ENCODE measurements around the gene NLGN4Y. TPM values are rescaled to one million over a fixed set of nuclear protein-coding genes. Genes with fewer than 3 reads are reported as not detected.
"Not testable (repeated sequence)": the region's sequence is repeated elsewhere in the genome, so short reads cannot be mapped to it uniquely, and the experiment has no call there.

Gene NLGN4Y
- total and polyA plus RNA-seq, 12 donors = 0.23 to 1.4 (median 0.71) TPM; not detected in 3

GRCh38 chrY:14860448-14860847, 336.1 kb downstream of the NLGN4Y start:
- no peak overlapping the region for H3K27ac ChIP-seq
- no peak overlapping the region for H3K4me3 ChIP-seq
- no peak for ATAC-seq
- no peak for DNase-seq
- no peaks in the 10 kb centered on the region for H3K27me3 ChIP-seq
- TF ChIP-seq, protein P1, sequence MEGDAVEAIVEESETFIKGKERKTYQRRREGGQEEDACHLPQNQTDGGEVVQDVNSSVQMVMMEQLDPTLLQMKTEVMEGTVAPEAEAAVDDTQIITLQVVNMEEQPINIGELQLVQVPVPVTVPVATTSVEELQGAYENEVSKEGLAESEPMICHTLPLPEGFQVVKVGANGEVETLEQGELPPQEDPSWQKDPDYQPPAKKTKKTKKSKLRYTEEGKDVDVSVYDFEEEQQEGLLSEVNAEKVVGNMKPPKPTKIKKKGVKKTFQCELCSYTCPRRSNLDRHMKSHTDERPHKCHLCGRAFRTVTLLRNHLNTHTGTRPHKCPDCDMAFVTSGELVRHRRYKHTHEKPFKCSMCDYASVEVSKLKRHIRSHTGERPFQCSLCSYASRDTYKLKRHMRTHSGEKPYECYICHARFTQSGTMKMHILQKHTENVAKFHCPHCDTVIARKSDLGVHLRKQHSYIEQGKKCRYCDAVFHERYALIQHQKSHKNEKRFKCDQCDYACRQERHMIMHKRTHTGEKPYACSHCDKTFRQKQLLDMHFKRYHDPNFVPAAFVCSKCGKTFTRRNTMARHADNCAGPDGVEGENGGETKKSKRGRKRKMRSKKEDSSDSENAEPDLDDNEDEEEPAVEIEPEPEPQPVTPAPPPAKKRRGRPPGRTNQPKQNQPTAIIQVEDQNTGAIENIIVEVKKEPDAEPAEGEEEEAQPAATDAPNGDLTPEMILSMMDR (IDR thresholded peaks at IDR 0.05) = no peak
- intact Hi-C loops (cut with DNase I) = no loop called here
- H3K4me1 ChIP-seq = no peaks in the 10 kb centered on the region
- no peaks in the 10 kb centered on the region for H3K9me3 ChIP-seq
- no peaks in the 10 kb centered on the region for H3K36me3 ChIP-seq

GRCh38 chrY:14861033-14861432, 336.7 kb downstream of the NLGN4Y start:
- H3K4me1 ChIP-seq; H3K27me3 ChIP-seq; H3K27ac ChIP-seq; ATAC-seq; H3K36me3 ChIP-seq; DNase-seq; H3K4me3 ChIP-seq; intact Hi-C loops (cut with DNase I); H3K9me3 ChIP-seq: not testable (repeated sequence)
- 65 to 71% methylated on average over 8 of the region's 8 CpGs for whole genome bisulfite sequencing, 2 donors

GRCh38 chrY:14871971-14872370, 347.6 kb downstream of the NLGN4Y start:
- TF ChIP-seq, protein P1 (IDR thresholded peaks at IDR 0.05) = no peak
- Histone ChIP-seq H3K36me3 (no peaks in the 10 kb centered on the region), H3K4me3 (no peak overlapping the region), H3K27me3 (no peaks in the 10 kb centered on the region), H3K9me3 (peaks cover 0 to 16% (median 0%) of the 10 kb centered on the region in 11 donors), H3K4me1 (no peaks in the 10 kb centered on the region), H3K27ac (no peak overlapping the region)
- intact Hi-C loops (cut with DNase I) = no loop called here
- no peak for ATAC-seq
- 28 to 38% methylated on average over 2 of the region's 2 CpGs for WGBS, 2 donors
- DNase-seq = no peak

All from heart right ventricle (tissue), 16 donors.